GM23338 (cell line): ENCODE data around the gene CLK1. TPM values are rescaled to one million over a fixed set of nuclear protein-coding genes. Genes with fewer than 3 reads are reported as not detected.

Experiments used
- ATAC-seq: fragments of 200-7000 bp; cut with Tn5 transposase; 3 replicates; pipeline ENCODE4 v1.9.1; 2020
- DNase-seq: peaks from one replicate; pipeline ENCODE4 v3.0.0-alpha.2; 2015; ENCODE audit warnings: low spot score
- H2AFZ ChIP-seq: fragments of 200-600 bp; sonication (generic); 2 replicates; pipeline ENCODE4 v1.8.0; 2016; ENCODE audit warnings: antibody characterized with exemption, mild to moderate bottlenecking, moderate library complexity
- H3F3A ChIP-seq: fragments of 200-600 bp; sonication (generic); replicated peaks from 2 replicates; pipeline ENCODE4 v1.8.0; 2017; ENCODE audit warnings: antibody characterized with exemption, mixed run types, low read depth
- H3K27ac ChIP-seq: fragments of 200-600 bp; sonication (generic); 2 replicates; pipeline ENCODE4 v1.6.1; 2016; ENCODE audit warnings: low read depth
- H3K27me3 ChIP-seq: fragments of 200-600 bp; sonication (generic); 2 replicates; pipeline ENCODE4 v1.8.0; 2016; ENCODE audit warnings: mild to moderate bottlenecking, mixed run types, moderate library complexity; ENCODE audit not compliant: insufficient read depth
- H3K36me3 ChIP-seq: fragments of 200-600 bp; sonication (generic); 2 replicates; pipeline ENCODE4 v1.8.0; 2016; ENCODE audit warnings: mild to moderate bottlenecking; ENCODE audit not compliant: insufficient read depth
- H3K4me1 ChIP-seq: fragments of 200-600 bp; sonication (generic); 2 replicates; pipeline ENCODE4 v1.8.0; 2016; ENCODE audit warnings: mild to moderate bottlenecking, moderate library complexity; ENCODE audit not compliant: insufficient read depth
- H3K4me2 ChIP-seq: fragments of 200-600 bp; sonication (generic); 2 replicates; pipeline ENCODE4 v1.7.1; 2017; ENCODE audit warnings: mixed run types
- H3K4me3 ChIP-seq: fragments of 200-600 bp; sonication (generic); 2 replicates; pipeline ENCODE4 v1.6.1; 2016; ENCODE audit warnings: mixed run types
- H3K79me2 ChIP-seq: fragments of 200-600 bp; sonication (generic); replicated peaks from 2 replicates; pipeline ENCODE4 v1.8.0; 2017; ENCODE audit warnings: mild to moderate bottlenecking; ENCODE audit not compliant: insufficient read depth
- H3K9me2 ChIP-seq: fragments of 200-600 bp; sonication (generic); 2 replicates; pipeline ENCODE4 v1.8.0; 2017; ENCODE audit not compliant: insufficient read depth
- H4K20me1 ChIP-seq: fragments of 200-600 bp; sonication (generic); replicated peaks from 2 replicates; pipeline ENCODE4 v1.8.0; 2017; ENCODE audit warnings: mild to moderate bottlenecking; ENCODE audit not compliant: insufficient read depth
- H3K27ac Mint-ChIP-seq: 2 replicates; pipeline ENCODE4 v1.8.0; 2020; ENCODE audit warnings: inconsistent platforms, mild to moderate bottlenecking, moderate library complexity, mixed read lengths
- H3K27me3 Mint-ChIP-seq: 3 replicates; pipeline ENCODE4 v1.8.0; 2022; ENCODE audit warnings: low read depth, mild to moderate bottlenecking, moderate library complexity, mixed read lengths, inconsistent platforms; ENCODE audit not compliant: insufficient read depth, poor library complexity
- H3K36me3 Mint-ChIP-seq: 3 replicates; pipeline ENCODE4 v1.8.0; 2021; ENCODE audit warnings: low read depth, mild to moderate bottlenecking, inconsistent platforms, moderate library complexity, mixed read lengths
- H3K4me1 Mint-ChIP-seq: 3 replicates; pipeline ENCODE4 v1.8.0; 2020; ENCODE audit warnings: mild to moderate bottlenecking, inconsistent platforms, mixed read lengths
- H3K4me3 Mint-ChIP-seq: 3 replicates; pipeline ENCODE4 v1.8.0; 2021; ENCODE audit warnings: moderate library complexity, mild to moderate bottlenecking, inconsistent platforms, mixed read lengths
- H3K9me3 Mint-ChIP-seq: 3 replicates; pipeline ENCODE4 v1.8.0; 2020; ENCODE audit warnings: moderate library complexity, mild to moderate bottlenecking, inconsistent platforms, mixed read lengths
- CREB1 ChIP-seq: fragments of 250-450 bp; sonication (Bioruptor Pico); IDR thresholded peaks from 2 replicates; pipeline ENCODE4 v1.5.0; 2020; ENCODE audit warnings: low read depth, mild to moderate bottlenecking, moderate library complexity
- ETS1 ChIP-seq: IDR thresholded peaks from 2 replicates; pipeline ENCODE4 v1.6.1; 2016; ENCODE audit warnings: antibody characterized with exemption
- EZH2 ChIP-seq: fragments of 200-600 bp; sonication (generic); IDR thresholded peaks from one replicate; pipeline ENCODE4 v1.8.0; 2017; ENCODE audit warnings: antibody characterized with exemption, mild to moderate bottlenecking, low read depth; ENCODE audit not compliant: unreplicated experiment
- EZH2phosphoT487 ChIP-seq: fragments of 200-600 bp; sonication (generic); IDR thresholded peaks from one replicate; pipeline ENCODE4 v1.8.1; 2018; ENCODE audit warnings: antibody characterized with exemption; ENCODE audit not compliant: unreplicated experiment
- JUNB ChIP-seq: IDR thresholded peaks from one replicate; pipeline ENCODE4 v1.6.1; 2016; ENCODE audit warnings: antibody characterized with exemption; ENCODE audit not compliant: unreplicated experiment
- POLR2AphosphoS5 ChIP-seq: IDR thresholded peaks from 2 replicates; pipeline ENCODE4 v1.6.1; 2016; ENCODE audit warnings: antibody characterized with exemption, low read depth
- REST ChIP-seq: IDR thresholded peaks from one replicate; pipeline ENCODE4 v1.6.1; 2018; ENCODE audit warnings: antibody characterized with exemption; ENCODE audit not compliant: unreplicated experiment
- STAT1 ChIP-seq: IDR thresholded peaks from one replicate; pipeline ENCODE4 v1.6.1; 2016; ENCODE audit warnings: antibody characterized with exemption; ENCODE audit not compliant: unreplicated experiment
- ZNF114 ChIP-seq: fragments of 250-450 bp; sonication (Bioruptor Pico); IDR thresholded peaks from 2 replicates; pipeline ENCODE4 v1.5.0; 2020; ENCODE audit warnings: mild to moderate bottlenecking, moderate library complexity
- long read RNA-seq: library from polyadenylated mRNA; unstranded; transcript quantifications from one replicate; pipeline ENCODE4 v2.0.0, GENCODE V29; 2020; ENCODE audit not compliant: unreplicated experiment
- polyA plus RNA-seq: library from polyadenylated mRNA; unstranded; fragments of >200 nt; fragmentation: Nextera tagmentation; extraction: Ambion mirVana; gene quantifications from 2 replicates; pipeline ENCODE4 v1.2.1, GENCODE V29; 2016
- total RNA-seq: library from RNA; depleted of rRNA; stranded (reverse); fragments of >200 nt; shearing (Covaris generic); gene quantifications from 2 replicates; pipeline ENCODE4 v1.2.3, GENCODE V29; 2014; rRNA removed

The CLK1 gene
- 26.7 and 43.3 TPM in 2 replicates for total RNA-seq
- 36.0 and 44.7 TPM in 2 replicates for polyA plus RNA-seq
- long read RNA-seq, transcript CLK1-204 (12 exons, 1,682 nt): major isoform, 5 of 12 reads
- long read RNA-seq, partial matches to known transcripts: 0 of 12 reads
- long read RNA-seq, other reads (novel, unspliced or antisense): 5 of 12 reads

DNA sequence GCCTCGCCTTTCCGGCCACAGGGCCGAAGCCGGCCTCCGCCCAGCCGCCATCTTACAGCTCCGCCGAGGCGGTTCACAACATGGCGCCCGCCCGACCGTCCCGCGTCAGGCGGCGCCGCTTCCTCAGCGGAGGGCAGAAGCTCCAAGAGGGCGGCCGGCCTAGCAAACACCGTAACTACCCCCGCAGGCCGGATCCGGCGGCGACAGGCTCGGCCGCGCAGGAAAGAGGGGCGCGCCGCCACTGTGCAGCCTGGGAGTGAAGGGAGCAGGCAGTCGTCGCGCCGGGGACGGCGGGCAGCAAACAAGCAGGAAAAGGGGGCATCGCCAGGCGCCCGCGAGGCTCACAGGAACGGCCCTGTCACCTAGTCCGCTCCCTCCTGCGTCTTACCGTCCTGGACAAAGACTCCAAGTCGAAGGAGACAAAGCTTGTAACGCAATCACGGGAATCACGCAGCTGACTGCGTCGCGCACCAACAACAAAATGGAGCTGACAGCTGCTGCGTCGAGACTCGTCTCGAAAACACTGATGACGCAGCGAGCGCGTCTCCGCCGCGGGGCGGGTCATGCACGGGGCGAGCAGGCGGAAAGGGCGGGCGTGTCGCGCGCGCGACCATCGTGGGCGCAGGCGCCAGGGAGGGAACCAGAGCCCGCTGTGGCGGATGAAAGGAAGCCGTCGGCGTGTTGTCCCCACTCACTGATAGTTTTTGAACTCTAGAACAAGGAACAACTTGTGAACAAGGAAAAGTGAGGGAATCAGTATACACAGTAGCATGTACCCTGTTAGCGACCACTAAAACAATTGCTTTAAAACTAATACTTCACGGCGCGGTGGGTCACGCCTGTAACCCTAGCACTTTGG, at the start of gene CLK1:
TSS of gene CLK1 (minus strand) at position 483 of the 859 bp plus-strand sequence. CDS start 2,796 bp downstream, outside the sequence.
- peak within 1 kb of the TSS; percentile 95 for H2AFZ ChIP-seq
- no peaks in the 10 kb centered on the region for H3F3A ChIP-seq
- H3K27ac ChIP-seq: peak within 1 kb of the TSS; percentile 98
- peaks cover 10% of the 10 kb centered on the region for H3K27me3 Mint-ChIP-seq
- H3K4me1 ChIP-seq: peaks cover 18% of the 10 kb centered on the region
- no peaks in the 10 kb centered on the region for H3K27me3 ChIP-seq
- TF ChIP-seq JUNB (no peak), ZNF114 (CRISPR knock-in tag) (no peak), CREB1 (CRISPR knock-in tag) (peak; percentile 91), POLR2AphosphoS5 (peak; percentile 99), REST (no peak)
- H3K79me2 ChIP-seq: peaks cover 46% of the 10 kb centered on the region
- peak; percentile 84 for ATAC-seq
- H3K4me3 Mint-ChIP-seq: peak within 1 kb of the TSS; percentile 99
- H3K4me2 ChIP-seq: peak within 1 kb of the TSS; percentile 78
- H3K36me3 ChIP-seq: peaks cover 13% of the 10 kb centered on the region
- H3K4me3 ChIP-seq: peak within 1 kb of the TSS; percentile 85
- H3K9me3 Mint-ChIP-seq: no peaks in the 10 kb centered on the region
- peaks cover 25% of the 10 kb centered on the region for H3K36me3 Mint-ChIP-seq
- H3K4me1 Mint-ChIP-seq: peaks cover 17% of the 10 kb centered on the region
- peaks cover 14% of the 10 kb centered on the region; the same call in 1 of the 2 replicates for H4K20me1 ChIP-seq
- H3K9me2 ChIP-seq: no peaks in the 10 kb centered on the region
- peak within 1 kb of the TSS; percentile 99 for H3K27ac Mint-ChIP-seq
- peak; percentile 89 for DNase-seq

DNA sequence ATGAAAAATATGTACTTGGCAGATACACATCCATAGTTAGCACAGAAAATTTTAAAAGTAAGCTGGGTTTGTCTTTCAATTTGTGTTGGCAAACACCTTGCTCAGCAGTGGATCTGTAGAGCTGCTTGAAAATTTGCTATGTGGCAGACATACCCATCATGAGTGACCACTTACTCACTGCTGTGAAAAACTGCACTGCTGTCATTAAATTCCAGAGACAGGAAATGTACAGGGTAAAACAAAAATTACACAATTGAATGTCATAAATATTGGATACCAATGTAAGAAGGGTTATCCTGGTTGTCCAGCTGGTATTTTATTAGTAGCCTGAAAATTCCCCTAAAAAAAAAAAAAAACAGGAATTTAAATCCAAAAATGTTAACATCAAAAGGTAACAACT, 49.2 kb upstream of the CLK1 start:
- Histone ChIP-seq H3K4me3 (no peak overlapping the region), H3K36me3 (peaks cover 73% of the 10 kb centered on the region), H3K79me2 (no peaks in the 10 kb centered on the region), H3K9me2 (no peaks in the 10 kb centered on the region), H3K27ac (no peak overlapping the region), H3K4me1 (no peaks in the 10 kb centered on the region), H3K27me3 (no peaks in the 10 kb centered on the region), H3F3A (no peaks in the 10 kb centered on the region), H2AFZ (no peak overlapping the region), H4K20me1 (peaks cover 14% of the 10 kb centered on the region), H3K4me2 (no peak overlapping the region)
- Mint-ChIP-seq H3K9me3 (no peaks in the 10 kb centered on the region), H3K4me3 (no peak overlapping the region), H3K4me1 (no peaks in the 10 kb centered on the region), H3K36me3 (peaks cover 58% of the 10 kb centered on the region), H3K27me3 (peaks cover 1% of the 10 kb centered on the region), H3K27ac (no peak overlapping the region)
- no peak for DNase-seq
- no peak for ATAC-seq
- no peak for TF ChIP-seq EZH2phosphoT487
- no peak for TF ChIP-seq EZH2
- TF ChIP-seq ETS1: no peak
- no peak for TF ChIP-seq CREB1 (CRISPR knock-in tag)
- no peak for TF ChIP-seq POLR2AphosphoS5
- no peak for TF ChIP-seq STAT1
